Osteoblast (primary cell): ENCODE results near the gene CACNA1C. TPM values are rescaled to one million over a fixed set of nuclear protein-coding genes. Genes with fewer than 3 reads are reported as not detected.

Experiments used
- DNase-seq: peaks from one replicate; pipeline ENCODE4 v3.0.0; 2011; ENCODE audit warnings: low spot score, mixed read lengths; ENCODE audit not compliant: insufficient read length; ENCODE audit errors: missing footprints
- H2AFZ ChIP-seq: 2 replicates; pipeline ENCODE4 v1.6.0; 2011; ENCODE audit warnings: mild to moderate bottlenecking, low read length
- H3K27ac ChIP-seq: 2 replicates; pipeline ENCODE4 v1.5.1; 2011; ENCODE audit warnings: mild to moderate bottlenecking, low read depth, low read length, moderate library complexity
- H3K27me3 ChIP-seq: 2 replicates; pipeline ENCODE4 v1.6.0; 2012; ENCODE audit warnings: mild to moderate bottlenecking, control low read depth, inconsistent platforms, low read length, moderate library complexity; ENCODE audit not compliant: insufficient read depth
- H3K36me3 ChIP-seq: 2 replicates; pipeline ENCODE4 v1.5.1; 2011; ENCODE audit warnings: mild to moderate bottlenecking, low read length, control low read depth, moderate library complexity; ENCODE audit not compliant: insufficient read depth
- H3K4me1 ChIP-seq: 2 replicates; pipeline ENCODE4 v1.5.1; 2011; ENCODE audit warnings: mild to moderate bottlenecking, low read length, control low read depth, moderate library complexity; ENCODE audit not compliant: insufficient read depth
- H3K4me2 ChIP-seq: 2 replicates; pipeline ENCODE4 v1.6.0; 2011; ENCODE audit warnings: mild to moderate bottlenecking, low read length; ENCODE audit not compliant: insufficient read depth
- H3K4me3 ChIP-seq: fragments of 200-600 bp; sonication (generic); 3 replicates; pipeline ENCODE4 v1.5.1; 2012; ENCODE audit warnings: mild to moderate bottlenecking, low read length, inconsistent platforms; ENCODE audit not compliant: insufficient read depth
- H3K79me2 ChIP-seq: 2 replicates; pipeline ENCODE4 v1.6.0; 2012; ENCODE audit warnings: mild to moderate bottlenecking, low read length, control low read depth, inconsistent platforms; ENCODE audit not compliant: insufficient read depth
- H3K9me3 ChIP-seq: 2 replicates; pipeline ENCODE4 v1.5.1; 2011; ENCODE audit warnings: low read depth, low read length, control low read depth
- H4K20me1 ChIP-seq: 2 replicates; pipeline ENCODE4 v1.6.0; 2012; ENCODE audit warnings: mild to moderate bottlenecking, low read length, control low read depth; ENCODE audit not compliant: insufficient read depth
- CTCF ChIP-seq: IDR thresholded peaks from 2 replicates; pipeline ENCODE4 v1.5.1; 2011; ENCODE audit warnings: mild to moderate bottlenecking, low read depth, low read length, moderate library complexity; ENCODE audit errors: extremely low read depth
- total RNA-seq: library from RNA; depleted of rRNA; stranded (reverse); fragments of >200 nt; gene quantifications from 2 replicates; pipeline ENCODE4 v1.2.3, GENCODE V29; 2012

CACNA1C gene
- total RNA-seq, 1 donor: 19.2 TPM

GRCh38 chr12:2302711-2303580 lies 250.2 kb downstream of the CACNA1C start:
- TF ChIP-seq CTCF: no peak
- H2AFZ ChIP-seq: no peak overlapping the region
- no peak for DNase-seq
- H3K4me2 ChIP-seq: no peak overlapping the region
- H4K20me1 ChIP-seq: peaks cover 3% of the 10 kb centered on the region
- H3K4me3 ChIP-seq: no peak overlapping the region
- H3K9me3 ChIP-seq: no peaks in the 10 kb centered on the region
- peaks cover 25% of the 10 kb centered on the region for H3K4me1 ChIP-seq
- peaks cover 2% of the 10 kb centered on the region for H3K79me2 ChIP-seq
- peak overlapping the region; percentile 86 for H3K27ac ChIP-seq
- no peaks in the 10 kb centered on the region for H3K36me3 ChIP-seq
- no peaks in the 10 kb centered on the region for H3K27me3 ChIP-seq

GRCh38 chr12:2304223-2304622 lies 251.4 kb downstream of the CACNA1C start:
- Histone ChIP-seq H3K27ac (no peak overlapping the region), H3K4me2 (no peak overlapping the region), H3K4me1 (peaks cover 24% of the 10 kb centered on the region), H3K9me3 (no peaks in the 10 kb centered on the region), H3K4me3 (no peak overlapping the region), H4K20me1 (peaks cover 3% of the 10 kb centered on the region), H3K79me2 (peaks cover 2% of the 10 kb centered on the region), H2AFZ (no peak overlapping the region), H3K27me3 (no peaks in the 10 kb centered on the region), H3K36me3 (no peaks in the 10 kb centered on the region)
- DNase-seq: no peak
- TF ChIP-seq CTCF: no peak

DNA sequence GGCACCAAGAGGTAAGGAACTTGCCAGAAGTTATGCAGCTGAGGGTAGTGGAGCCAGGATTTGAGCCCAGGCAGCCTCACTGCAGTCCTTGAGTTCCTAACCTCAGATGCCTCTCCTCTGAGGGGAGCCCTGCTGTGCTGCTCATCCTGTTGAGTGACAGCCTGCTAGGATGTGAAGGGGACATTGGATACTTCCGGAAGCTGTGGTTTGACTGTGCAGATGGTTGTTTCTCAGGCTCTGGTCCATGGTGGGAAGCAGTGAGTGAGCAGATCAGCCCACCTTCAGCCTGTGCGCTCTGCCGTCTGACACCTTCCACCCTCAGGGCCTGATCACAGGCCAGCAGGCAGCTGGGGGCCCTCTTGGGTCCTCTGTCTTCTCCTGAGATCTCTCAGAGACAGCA lies 253.2 kb downstream of the CACNA1C start:
- no peak for TF ChIP-seq CTCF
- H3K4me2 ChIP-seq: no peak overlapping the region
- H3K9me3 ChIP-seq: no peaks in the 10 kb centered on the region
- peaks cover 2% of the 10 kb centered on the region for H3K79me2 ChIP-seq
- no peaks in the 10 kb centered on the region for H3K36me3 ChIP-seq
- peaks cover 3% of the 10 kb centered on the region for H4K20me1 ChIP-seq
- no peak for DNase-seq
- no peaks in the 10 kb centered on the region for H3K27me3 ChIP-seq
- peaks cover 23% of the 10 kb centered on the region for H3K4me1 ChIP-seq
- H3K27ac ChIP-seq: no peak overlapping the region
- H2AFZ ChIP-seq: no peak overlapping the region
- no peak overlapping the region for H3K4me3 ChIP-seq

- no peak for DNase-seq
- peaks cover 2% of the 10 kb centered on the region for H3K79me2 ChIP-seq
- peaks cover 3% of the 10 kb centered on the region for H4K20me1 ChIP-seq
- no peaks in the 10 kb centered on the region for H3K9me3 ChIP-seq
- no peak overlapping the region for H3K4me3 ChIP-seq
- H3K27ac ChIP-seq: no peak overlapping the region
- no peak overlapping the region for H3K4me2 ChIP-seq
- H3K27me3 ChIP-seq: no peaks in the 10 kb centered on the region
- no peak for TF ChIP-seq CTCF
- peaks cover 21% of the 10 kb centered on the region for H3K4me1 ChIP-seq
- no peaks in the 10 kb centered on the region for H3K36me3 ChIP-seq
- H2AFZ ChIP-seq: no peak overlapping the region
These were observed 253.9 kb downstream of the CACNA1C start for GRCh38 chr12:2306735-2307134.
